Endothelial cell of hepatic sinusoid (primary cell): Measurements from ENCODE around the gene NRROS.

ENCODE experiments used
- in situ Hi-C: cut with HindIII; loops from 2 replicates; pipeline ENCODE4 v1.10.0; 2017; ENCODE audit warnings: low sequenced_read_pairs

NRROS gene

DNA sequence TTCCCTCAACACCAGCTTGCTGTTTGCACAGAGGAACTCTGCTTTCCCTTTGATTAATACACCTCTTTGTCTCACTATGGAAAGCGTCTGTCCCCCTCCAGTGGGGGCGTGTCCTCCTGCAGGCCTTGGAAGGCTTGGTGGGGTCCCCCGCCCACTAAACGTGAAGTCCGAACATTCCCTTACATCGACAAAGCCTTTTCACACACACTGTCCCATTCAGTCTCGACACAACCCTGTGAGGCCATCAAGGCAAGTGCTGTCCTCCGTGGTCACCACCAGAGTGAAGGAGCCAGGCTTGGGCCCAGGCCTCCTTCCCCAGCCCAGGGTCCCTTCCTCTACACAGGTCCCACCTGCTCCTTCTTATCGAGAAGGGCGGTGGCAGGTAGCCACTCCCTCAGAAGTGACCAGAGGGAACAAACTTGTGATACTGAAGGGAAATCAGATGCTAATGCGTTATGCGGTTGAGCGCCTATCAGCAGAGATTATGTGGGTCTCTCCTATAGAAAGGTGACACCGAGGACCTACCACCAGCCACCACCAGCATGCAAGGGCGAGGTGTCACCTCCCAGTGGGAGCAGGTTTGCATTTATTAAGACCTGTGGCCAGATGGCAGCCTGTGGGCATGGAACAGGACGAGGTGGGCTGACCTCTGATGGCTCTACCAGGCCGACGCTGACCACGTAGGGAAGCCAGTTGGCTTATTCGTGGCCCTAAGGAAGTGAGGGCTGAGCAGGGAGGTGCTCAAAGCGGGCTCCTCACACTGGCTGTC lies 6.6 kb downstream of the NRROS start:
- in situ Hi-C loops = no loop called here

DNA sequence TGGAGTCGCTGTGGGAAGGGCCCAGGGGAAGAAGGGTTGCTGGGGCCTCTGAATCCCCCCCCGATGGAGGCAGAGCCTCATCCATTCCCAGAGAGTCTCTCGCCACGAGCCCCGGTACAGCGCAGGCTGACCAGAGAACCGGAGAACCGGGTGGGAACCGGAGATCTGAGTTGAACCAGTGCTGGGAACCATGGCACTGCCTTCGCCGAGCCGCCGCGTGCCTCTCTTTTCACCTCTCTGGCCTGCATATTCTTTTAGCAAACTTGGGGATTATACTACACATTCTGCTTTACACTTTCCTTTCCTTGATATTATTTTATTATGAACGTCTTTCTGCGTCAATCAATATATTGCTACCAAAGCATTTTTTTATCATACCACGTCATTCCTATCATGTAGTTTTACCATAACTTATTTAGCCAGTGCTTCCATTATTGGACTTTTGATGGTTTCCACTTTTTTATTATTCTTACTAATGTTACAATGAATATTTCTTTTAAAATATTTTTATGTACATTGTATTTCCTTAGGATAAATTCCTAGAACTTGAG lies 7.2 kb downstream of the NRROS start:
- in situ Hi-C loops = no loop called here

DNA sequence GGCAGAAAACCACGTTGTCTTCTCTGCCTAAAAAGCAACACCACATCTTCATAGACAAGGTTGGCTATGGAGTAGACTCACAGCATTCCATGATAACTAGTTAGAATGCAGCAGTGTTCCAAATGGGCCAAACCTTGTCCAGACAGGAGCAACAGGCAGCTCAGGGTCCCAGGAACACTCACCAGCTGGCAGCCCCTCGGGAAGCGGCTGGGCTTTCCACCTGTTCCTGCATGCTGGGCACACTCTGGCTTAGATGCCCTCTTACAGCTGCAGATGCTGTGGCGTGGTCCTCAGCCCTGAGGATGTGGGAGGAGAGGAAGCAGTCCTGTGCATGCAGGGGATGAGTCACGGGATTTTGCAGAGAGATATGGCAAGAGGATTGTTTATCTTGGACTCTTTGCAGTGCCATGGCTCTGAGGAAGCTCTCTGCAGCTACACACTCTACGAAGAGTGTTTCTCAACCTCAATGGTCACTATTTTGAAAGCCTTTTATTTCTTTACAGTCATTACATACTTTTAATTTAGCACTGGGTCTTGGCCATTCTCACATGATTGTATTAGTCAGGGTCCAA lies 11.3 kb downstream of the NRROS start:
- in situ Hi-C loops = loop anchor here (5.0 kb wide), 1 partner anchor 36 kb away; no protein-coding TSS in a partner anchor

DNA sequence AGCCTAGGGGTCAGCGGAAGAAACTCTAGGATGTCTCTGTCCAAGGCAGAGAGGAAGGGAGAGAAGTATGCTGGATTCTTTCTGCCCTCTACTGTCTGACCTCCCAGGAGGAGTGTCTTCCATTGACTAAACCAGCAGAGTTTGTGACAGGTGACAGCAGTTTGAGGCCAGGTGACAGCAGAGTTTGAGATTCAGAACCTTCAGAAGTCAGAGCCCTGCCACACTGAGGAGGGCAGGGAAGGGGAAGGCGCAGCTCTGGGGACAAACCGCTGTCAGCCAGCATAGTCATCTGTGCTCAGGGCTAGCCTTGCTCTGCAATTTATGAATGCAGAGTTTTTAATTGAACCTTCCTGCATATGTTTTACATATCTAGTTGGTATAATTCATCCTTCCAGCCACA lies 12.3 kb downstream of the NRROS start:
- in situ Hi-C loops = loop anchor here (5.0 kb wide), 1 partner anchor 35 kb away; no protein-coding TSS in a partner anchor

DNA sequence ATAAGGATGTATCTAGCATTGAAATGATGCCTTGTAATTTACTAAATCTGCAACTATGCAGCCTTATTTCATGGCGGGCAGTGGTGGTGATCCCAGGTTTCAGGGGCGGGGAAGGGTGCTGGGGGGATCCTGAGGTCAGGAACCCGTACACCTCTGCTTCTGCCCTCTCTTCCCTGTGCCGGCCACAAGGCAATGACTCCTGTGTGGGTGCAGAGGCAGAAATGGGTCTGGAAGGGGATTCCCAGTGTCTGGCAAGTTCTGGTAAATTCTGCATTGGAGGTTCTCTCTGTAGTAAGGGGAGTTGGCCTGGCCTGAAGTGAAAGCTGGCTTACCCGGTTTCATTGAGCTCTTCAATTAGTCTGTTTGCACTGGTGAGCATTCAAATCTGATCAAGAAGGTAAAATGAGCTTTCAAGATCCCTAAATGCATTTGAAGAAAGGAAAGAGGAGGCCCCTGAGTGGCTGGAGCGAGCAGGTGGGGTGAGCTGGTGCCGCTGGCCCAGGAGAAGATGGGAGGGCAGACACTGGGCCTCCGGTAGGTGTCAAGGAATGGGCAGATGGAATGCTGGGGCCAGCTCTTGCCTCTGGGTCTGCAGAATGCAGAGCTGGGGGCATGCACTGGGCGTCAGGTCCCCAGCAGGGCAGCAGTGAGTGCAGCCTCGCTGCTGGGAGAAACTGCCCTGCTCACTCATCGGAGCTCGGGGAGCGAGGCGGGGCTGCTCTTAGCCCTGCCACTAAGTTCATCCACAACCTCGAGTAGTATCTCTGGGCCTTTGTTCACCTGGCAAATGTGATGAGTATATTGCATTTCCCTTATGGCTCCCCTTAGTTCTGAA lies 13.7 kb downstream of the NRROS start:
- in situ Hi-C loops = loop anchor here (5.0 kb wide), 1 partner anchor 34 kb away; no protein-coding TSS in a partner anchor

DNA sequence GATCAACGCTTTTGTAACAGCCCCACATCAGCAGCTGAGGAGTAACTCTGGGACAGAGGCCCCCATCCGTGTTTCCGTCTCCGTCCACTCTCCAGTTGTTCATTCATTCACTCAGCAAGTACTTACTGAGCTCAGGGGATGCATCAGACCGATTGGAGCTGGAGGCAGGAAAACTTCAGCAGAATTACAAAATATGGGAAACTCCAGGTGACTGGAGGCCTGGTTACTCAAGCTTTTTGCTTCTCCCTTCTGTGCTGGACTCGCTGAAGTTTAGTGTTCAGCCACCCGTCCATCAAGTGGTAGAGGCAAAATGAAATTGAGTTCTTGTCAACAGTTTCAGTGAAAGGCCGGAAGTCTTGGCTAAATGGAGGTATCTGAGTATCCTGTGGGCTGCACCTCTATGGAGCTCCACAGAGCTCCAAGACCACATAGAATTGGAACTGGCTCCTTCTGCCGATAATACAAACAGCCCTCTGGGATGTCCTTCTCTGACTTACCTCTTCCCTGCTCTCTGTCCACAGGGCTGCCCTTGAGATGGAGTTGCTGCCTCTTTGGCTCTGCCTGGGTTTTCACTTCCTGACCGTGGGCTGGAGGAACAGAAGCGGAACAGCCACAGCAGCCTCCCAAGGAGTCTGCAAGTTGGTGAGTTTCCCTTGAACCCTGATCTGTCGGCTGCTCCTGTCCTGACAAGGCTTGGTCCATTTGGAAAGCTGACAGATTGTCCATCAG lies 14.7 kb downstream of the NRROS start:
- in situ Hi-C loops = loop anchor here (5.0 kb wide), 1 partner anchor 33 kb away; no protein-coding TSS in a partner anchor

DNA sequence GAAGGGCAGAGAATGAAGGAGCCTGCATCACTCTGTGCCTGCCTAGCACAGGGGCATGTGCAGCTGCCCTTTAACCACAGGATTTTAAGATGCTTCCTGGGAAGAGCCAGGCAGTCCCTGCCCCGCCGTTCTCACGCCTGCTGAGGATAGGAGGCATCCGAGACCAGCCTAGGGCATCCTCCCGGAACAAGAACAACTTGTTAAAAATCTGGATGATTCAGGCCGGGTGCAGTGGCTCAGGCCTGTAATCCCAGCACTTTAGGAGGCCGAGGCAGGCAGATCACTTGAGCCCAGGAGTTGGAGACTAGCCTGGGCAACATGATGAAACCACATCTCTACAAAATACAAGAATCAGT lies 15.2 kb downstream of the NRROS start:
- in situ Hi-C loops = loop anchor here (5.0 kb wide), 1 partner anchor 33 kb away; no protein-coding TSS in a partner anchor

DNA sequence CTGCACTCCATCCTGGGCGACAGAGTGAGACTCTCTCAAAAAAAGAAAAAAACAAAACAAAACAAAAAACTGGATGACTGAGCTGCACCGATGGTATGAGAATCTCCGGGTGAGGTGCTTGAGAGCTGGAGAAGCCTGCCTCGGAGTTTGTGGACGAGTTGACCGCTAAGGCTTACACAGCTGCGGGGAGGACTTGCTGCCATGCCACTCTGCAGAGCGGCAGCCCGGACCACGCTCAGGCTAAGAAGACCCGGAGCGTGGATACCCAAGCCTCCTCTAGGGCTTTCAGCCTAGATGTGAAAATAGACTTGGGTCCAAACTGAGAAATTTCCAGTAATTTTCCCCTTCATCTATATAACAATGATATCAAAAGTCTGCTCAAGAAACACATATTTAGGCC lies 16.0 kb downstream of the NRROS start:
- in situ Hi-C loops = no loop called here

DNA sequence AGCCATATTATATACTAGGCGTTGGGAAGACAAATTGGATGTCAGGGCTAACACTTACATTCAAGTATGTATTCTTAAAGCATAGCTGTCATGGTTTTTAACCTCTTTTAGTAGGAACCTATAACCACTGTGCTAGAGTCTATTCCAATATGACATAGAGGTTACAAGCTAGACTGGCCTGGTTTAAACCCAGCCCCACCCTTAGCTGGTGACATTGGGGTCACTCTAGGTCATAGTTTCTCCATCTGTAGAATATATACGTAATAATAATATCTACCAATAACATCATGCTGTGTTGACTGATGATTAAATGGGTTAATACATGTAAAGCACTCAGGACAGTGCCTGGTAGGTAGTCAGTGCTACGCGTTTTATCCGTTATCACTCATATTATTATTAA lies 16.7 kb downstream of the NRROS start:
- in situ Hi-C loops = no loop called here

DNA sequence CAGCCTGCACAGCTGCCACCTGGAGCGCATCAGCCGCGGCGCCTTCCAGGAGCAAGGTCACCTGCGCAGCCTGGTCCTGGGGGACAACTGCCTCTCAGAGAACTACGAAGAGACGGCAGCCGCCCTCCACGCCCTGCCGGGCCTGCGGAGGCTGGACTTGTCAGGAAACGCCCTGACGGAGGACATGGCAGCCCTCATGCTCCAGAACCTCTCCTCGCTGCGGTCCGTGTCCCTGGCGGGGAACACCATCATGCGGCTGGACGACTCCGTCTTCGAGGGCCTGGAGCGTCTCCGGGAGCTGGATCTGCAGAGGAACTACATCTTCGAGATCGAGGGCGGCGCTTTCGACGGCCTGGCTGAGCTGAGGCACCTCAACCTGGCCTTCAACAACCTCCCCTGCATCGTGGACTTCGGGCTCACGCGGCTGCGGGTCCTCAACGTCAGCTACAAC lies 20.4 kb downstream of the NRROS start:
- in situ Hi-C loops = no loop called here

DNA sequence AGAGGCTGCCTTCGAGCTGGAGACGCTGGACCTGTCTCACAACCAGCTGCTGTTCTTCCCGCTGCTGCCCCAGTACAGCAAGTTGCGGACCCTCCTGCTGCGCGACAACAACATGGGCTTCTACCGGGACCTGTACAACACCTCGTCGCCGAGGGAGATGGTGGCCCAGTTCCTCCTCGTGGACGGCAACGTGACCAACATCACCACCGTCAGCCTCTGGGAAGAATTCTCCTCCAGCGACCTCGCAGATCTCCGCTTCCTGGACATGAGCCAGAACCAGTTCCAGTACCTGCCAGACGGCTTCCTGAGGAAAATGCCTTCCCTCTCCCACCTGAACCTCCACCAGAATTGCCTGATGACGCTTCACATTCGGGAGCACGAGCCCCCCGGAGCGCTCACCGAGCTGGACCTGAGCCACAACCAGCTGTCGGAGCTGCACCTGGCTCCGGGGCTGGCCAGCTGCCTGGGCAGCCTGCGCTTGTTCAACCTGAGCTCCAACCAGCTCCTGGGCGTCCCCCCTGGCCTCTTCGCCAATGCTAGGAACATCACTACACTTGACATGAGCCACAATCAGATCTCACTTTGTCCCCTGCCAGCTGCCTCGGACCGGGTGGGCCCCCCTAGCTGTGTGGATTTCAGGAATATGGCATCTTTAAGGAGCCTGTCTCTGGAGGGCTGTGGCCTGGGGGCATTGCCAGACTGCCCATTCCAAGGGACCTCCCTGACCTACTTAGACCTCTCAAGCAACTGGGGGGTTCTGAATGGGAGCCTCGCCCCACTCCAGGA lies 21.1 kb downstream of the NRROS start:
- in situ Hi-C loops = no loop called here

DNA sequence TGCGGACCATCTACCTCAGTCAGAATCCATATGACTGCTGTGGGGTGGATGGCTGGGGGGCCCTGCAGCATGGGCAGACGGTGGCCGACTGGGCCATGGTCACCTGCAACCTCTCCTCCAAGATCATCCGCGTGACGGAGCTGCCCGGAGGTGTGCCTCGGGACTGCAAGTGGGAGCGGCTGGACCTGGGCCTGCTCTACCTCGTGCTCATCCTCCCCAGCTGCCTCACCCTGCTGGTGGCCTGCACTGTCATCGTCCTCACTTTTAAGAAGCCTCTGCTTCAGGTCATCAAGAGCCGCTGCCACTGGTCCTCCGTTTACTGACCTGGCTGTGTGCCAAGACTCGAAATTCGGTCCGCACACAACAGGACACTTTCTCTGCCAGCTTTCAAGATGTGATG lies 21.9 kb downstream of the NRROS start:
- in situ Hi-C loops = no loop called here

DNA sequence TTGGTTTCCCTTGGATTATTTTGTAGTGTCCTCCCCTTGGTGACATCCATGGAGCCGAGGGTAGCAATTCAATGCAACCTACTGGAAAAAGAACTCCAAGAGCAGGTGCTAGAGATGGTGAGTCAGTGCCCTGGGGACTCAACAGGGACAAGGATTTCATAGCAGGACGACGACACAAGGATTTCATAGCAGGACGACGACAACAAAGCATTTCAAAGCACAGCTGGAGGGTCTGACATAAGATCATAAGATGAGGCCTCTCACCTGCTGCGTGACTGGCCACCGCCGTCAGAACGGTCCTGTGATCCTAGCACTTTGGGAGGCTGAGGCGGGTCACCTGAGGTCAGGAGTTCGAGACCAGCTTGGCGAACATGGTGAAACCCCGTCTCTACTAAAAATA lies 22.5 kb downstream of the NRROS start:
- in situ Hi-C loops = no loop called here

DNA sequence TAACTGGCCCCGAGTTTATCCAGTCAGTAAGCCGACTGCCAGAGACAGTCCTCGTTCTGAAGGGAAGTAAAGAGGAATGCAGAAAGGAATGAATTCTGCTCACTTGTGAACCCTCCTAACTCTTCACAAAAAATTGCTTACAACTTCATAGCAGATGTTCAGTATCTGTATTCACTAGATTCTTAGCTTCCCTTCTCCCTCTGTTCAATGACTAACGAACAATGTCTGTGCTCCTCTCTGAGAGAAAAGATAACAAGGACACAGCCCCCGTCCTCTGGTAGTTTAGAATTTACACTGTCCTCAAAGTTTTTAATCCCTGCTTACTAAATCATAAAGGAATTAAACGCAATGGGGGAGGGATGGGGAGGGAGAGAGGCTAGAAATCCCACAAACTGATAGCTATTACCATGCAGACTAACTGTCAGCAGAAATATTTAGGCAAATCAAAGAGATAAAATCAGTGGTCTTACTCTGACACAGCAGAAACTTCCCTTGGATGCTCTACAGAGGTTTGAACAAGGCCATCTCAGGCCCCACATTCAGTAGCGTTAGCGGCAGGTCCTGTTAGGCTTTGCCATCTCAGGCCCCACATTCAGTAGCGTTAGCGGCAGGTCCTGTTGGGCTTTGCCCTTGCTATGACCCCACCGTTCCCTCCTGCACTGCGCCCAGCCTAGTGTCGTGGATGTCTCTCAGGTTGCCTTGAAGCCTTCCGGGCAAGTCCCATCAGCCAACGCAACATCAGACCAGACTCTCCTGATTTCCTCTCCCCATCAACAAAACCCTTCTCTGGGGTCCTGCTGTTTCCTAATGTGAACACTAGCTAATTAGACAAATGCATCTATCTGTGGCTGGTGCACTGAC lies 23.4 kb downstream of the NRROS start:
- in situ Hi-C loops = no loop called here

DNA sequence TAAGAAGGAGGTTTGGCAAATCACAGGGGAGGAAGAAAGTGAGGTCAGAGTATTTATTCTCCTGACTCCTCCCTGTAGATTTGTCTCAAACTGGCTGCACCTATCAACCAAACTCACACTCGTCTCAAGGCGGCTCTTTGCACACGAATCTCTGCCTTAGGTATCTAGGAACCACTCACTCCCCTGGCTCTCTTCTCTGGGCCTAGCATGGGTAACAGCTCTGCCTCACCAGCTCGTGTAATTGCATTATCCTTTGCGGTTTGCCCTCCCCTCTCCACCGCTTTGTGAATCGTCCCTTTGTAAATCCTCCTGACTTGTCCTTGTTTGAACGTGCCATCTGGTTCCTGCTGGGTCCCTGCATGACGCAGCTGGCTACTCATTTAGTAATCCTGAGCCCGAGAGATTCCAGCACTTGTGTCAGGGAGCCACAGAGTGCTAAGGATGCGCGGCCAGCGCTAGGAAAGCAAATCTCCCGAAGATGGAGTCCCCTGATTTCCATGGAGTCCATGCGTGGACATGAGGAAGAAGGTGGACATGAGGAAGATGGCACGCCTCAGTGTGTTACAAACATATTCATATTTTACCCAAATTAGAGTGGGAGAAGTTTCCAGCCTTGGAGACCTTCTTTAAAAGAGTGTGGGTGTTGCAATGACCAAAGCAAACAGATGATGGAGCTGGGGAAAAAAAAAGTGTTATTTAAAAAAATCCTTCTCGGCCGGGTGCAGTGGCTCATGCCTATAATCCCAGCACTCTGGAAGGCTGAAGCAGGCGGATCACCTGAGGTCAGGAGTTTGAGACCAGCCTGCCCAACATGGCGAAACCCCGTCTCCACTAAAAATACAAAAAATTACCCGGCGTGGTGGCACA lies 26.7 kb downstream of the NRROS start:
- in situ Hi-C loops = no loop called here

DNA sequence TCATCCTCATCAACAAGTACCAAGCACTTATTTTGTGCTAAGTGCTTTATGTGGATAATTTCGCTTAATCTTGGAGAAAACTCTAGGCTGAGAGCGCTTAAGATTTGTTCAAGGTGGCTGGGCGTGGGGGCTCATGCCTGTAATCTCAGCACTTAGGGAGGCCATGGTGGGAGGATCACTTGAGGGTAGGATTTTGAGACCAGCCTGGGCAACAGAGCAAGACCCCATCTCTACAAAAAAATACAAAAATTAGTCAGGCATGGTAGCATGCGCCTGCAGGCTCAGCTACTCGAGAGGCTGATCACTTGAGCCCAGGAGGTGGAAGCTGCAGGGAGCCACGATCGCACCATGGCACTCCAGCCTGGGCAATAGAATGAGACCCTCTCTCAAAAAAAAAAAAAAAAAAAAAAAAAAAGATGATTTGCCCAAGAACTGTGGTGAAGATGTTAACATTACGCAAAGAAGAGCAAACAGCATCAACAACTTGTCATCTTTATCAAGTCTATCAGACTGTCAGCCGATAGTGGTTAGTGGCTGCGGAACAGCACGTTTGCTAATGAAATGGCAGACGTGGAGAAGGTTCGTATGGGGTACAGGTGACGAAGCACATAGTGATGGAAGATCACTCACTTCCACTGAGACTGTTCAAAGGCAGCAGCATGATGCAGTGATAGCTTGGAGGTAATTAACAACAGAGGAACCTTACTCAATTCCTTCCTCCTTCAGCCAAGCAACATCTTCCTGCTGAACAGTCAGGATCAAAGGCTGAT lies 27.7 kb downstream of the NRROS start:
- in situ Hi-C loops = no loop called here

DNA sequence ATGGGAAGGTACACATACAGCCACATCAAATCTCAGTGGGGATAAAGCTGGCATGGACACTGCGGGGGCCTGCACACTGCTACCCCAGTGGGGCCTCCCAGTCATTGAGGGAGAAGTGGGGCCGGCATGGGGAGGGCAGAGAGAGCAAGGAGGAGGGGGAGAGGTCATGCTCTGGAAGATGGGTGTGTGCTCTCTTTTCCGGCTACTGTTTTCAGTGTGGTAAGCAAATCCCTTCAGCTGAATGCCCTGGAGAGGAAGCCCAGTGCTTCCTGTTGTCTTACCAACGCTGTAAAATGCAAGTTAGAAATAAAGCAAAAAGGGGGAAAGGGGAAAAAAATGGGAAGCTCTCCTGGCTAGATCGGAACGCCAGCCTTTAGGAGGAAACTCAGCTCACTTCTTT lies 30.8 kb downstream of the NRROS start:
- in situ Hi-C loops = no loop called here
